ENCODE measurements around the gene KCNMA1. TPM values are rescaled to one million over a fixed set of nuclear protein-coding genes. Genes with fewer than 3 reads are reported as not detected.

The KCNMA1 gene
- polyA plus RNA-seq, 4 donors, result 2.7 to 8.6 (median 7.7) TPM

GRCh38 chr10:77284797-77285196, 352.8 kb downstream of the KCNMA1 start:
- DNase-seq, result no peak
- Histone ChIP-seq H3K9me3 (ENCODE audit: control insufficient read depth in 2 of 2, insufficient read depth in 1 of 2, low read depth in 1 of 2, low read length in 1 of 2) (no peaks in the 10 kb centered on the region), H3K27ac (ENCODE audit: low read depth in 1 of 3, low read length in 2 of 3) (no peak overlapping the region), H3K27me3 (ENCODE audit: control insufficient read depth in 3 of 3, insufficient read depth in 3 of 3, low read length in 3 of 3) (peaks cover 0 to 3% (median 0%) of the 10 kb centered on the region in 3 donors), H3K4me3 (ENCODE audit: low read depth in 1 of 3, low read length in 3 of 3) (no peak overlapping the region), H3K4me1 (ENCODE audit: control insufficient read depth in 3 of 3, insufficient read depth in 2 of 3, low read depth in 1 of 3, low read length in 2 of 3) (peaks cover 0 to 15% (median 0%) of the 10 kb centered on the region in 3 donors), H3K36me3 (ENCODE audit: control insufficient read depth in 3 of 3, insufficient read depth in 2 of 3, low read depth in 1 of 3, low read length in 3 of 3) (no peaks in the 10 kb centered on the region)
- FAIRE-seq, result no peak
- 67 to 79% (median 77%) methylated on average over 6 of the region's 6 CpGs for WGBS, 3 donors

- Histone ChIP-seq H3K4me1 (ENCODE audit: control insufficient read depth in 3 of 3, insufficient read depth in 2 of 3, low read depth in 1 of 3, low read length in 2 of 3) (peaks cover 0 to 15% (median 0%) of the 10 kb centered on the region in 3 donors), H3K36me3 (ENCODE audit: control insufficient read depth in 3 of 3, insufficient read depth in 2 of 3, low read depth in 1 of 3, low read length in 3 of 3) (no peaks in the 10 kb centered on the region), H3K27me3 (ENCODE audit: control insufficient read depth in 3 of 3, insufficient read depth in 3 of 3, low read length in 3 of 3) (peaks cover 0 to 3% (median 0%) of the 10 kb centered on the region in 3 donors), H3K4me3 (ENCODE audit: low read depth in 1 of 3, low read length in 3 of 3) (no peak overlapping the region), H3K9me3 (ENCODE audit: control insufficient read depth in 2 of 2, insufficient read depth in 1 of 2, low read depth in 1 of 2, low read length in 1 of 2) (no peaks in the 10 kb centered on the region), H3K27ac (ENCODE audit: low read depth in 1 of 3, low read length in 2 of 3) (no peak overlapping the region)
- DNase-seq (no peak), FAIRE-seq (no peak)
- 50 to 60% (median 60%) methylated on average over 3 of the region's 3 CpGs for WGBS, 3 donors
These were observed 354.3 kb downstream of the KCNMA1 start for GRCh38 chr10:77283326-77283725.

GRCh38 chr10:77282163-77282562, 355.4 kb downstream of the KCNMA1 start:
- H3K9me3 ChIP-seq (ENCODE audit: control insufficient read depth in 2 of 2, insufficient read depth in 1 of 2, low read depth in 1 of 2, low read length in 1 of 2), result no peaks in the 10 kb centered on the region
- H3K4me1 ChIP-seq (ENCODE audit: control insufficient read depth in 3 of 3, insufficient read depth in 2 of 3, low read depth in 1 of 3, low read length in 2 of 3), result peaks cover 0 to 5% (median 0%) of the 10 kb centered on the region in 3 donors
- H3K36me3 ChIP-seq (ENCODE audit: control insufficient read depth in 3 of 3, insufficient read depth in 2 of 3, low read depth in 1 of 3, low read length in 3 of 3), result no peaks in the 10 kb centered on the region
- H3K27ac ChIP-seq (ENCODE audit: low read depth in 1 of 3, low read length in 2 of 3), result no peak overlapping the region
- H3K27me3 ChIP-seq (ENCODE audit: control insufficient read depth in 3 of 3, insufficient read depth in 3 of 3, low read length in 3 of 3), result peaks cover 0 to 3% (median 0%) of the 10 kb centered on the region in 3 donors
- no peak for FAIRE-seq
- H3K4me3 ChIP-seq (ENCODE audit: low read depth in 1 of 3, low read length in 3 of 3), result no peak overlapping the region
- no peak for DNase-seq
- WGBS, 3 donors, result 13 to 46% (median 21%) methylated on average over 2 of the region's 2 CpGs

DNA sequence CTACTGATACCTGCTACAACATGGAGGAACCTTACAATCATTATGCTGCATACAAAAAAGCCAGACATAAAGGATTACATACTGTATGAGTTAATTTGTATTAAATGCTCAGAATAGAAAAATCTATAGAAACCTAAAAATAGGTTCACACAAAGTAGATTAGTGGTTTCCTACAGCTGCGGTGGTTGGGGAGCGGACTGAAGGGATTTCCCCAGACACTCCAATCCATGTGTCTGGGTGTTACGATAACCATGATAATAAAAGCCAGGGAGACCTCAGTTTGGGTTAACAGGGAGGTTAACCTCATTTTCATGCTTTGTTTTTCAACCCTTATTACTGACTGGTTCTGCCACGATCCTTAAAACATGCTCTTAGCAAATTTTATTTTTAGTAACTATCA, 355.9 kb downstream of the KCNMA1 start:
- no peak overlapping the region for H3K4me3 ChIP-seq (ENCODE audit: low read depth in 1 of 3, low read length in 3 of 3)
- no peak for FAIRE-seq
- WGBS, 3 donors, result 53 to 81% (median 63%) methylated on average over 4 of the region's 4 CpGs
- no peaks in the 10 kb centered on the region for H3K36me3 ChIP-seq (ENCODE audit: control insufficient read depth in 3 of 3, insufficient read depth in 2 of 3, low read depth in 1 of 3, low read length in 3 of 3)
- no peak overlapping the region for H3K27ac ChIP-seq (ENCODE audit: low read depth in 1 of 3, low read length in 2 of 3)
- no peak for DNase-seq
- no peaks in the 10 kb centered on the region for H3K9me3 ChIP-seq (ENCODE audit: control insufficient read depth in 2 of 2, insufficient read depth in 1 of 2, low read depth in 1 of 2, low read length in 1 of 2)
- peaks cover 0 to 7% (median 0%) of the 10 kb centered on the region in 3 donors for H3K27me3 ChIP-seq (ENCODE audit: control insufficient read depth in 3 of 3, insufficient read depth in 3 of 3, low read length in 3 of 3)
- H3K4me1 ChIP-seq (ENCODE audit: control insufficient read depth in 3 of 3, insufficient read depth in 2 of 3, low read depth in 1 of 3, low read length in 2 of 3), result peaks cover 0 to under 1% (median 0%) of the 10 kb centered on the region in 3 donors

DNA sequence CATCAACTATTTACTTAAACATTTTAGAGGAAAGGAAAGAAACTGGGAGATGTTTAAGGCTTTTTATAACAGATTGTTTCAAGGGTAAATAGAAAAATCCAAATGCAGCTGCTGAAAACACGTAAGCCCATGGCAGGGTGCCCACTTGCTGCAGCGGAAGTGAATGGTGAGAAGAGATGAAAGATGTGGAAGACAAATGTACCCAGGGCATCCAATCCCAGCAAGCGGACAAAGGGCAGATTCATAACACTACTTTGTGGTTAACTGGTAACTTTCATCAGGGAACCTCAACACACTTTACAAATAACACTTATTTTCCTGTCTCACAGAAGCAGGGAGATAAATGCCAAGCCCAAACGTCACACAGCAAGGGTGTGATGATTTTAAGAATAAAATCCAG, 358.4 kb downstream of the KCNMA1 start:
- DNase-seq (no peak), FAIRE-seq (no peak)
- Histone ChIP-seq H3K27me3 (ENCODE audit: control insufficient read depth in 3 of 3, insufficient read depth in 3 of 3, low read length in 3 of 3) (peaks cover 0 to 22% (median 2%) of the 10 kb centered on the region in 3 donors), H3K4me3 (ENCODE audit: low read depth in 1 of 3, low read length in 3 of 3) (no peak overlapping the region), H3K4me1 (ENCODE audit: control insufficient read depth in 3 of 3, insufficient read depth in 2 of 3, low read depth in 1 of 3, low read length in 2 of 3) (no peaks in the 10 kb centered on the region), H3K27ac (ENCODE audit: low read depth in 1 of 3, low read length in 2 of 3) (no peak overlapping the region), H3K36me3 (ENCODE audit: control insufficient read depth in 3 of 3, insufficient read depth in 2 of 3, low read depth in 1 of 3, low read length in 3 of 3) (no peaks in the 10 kb centered on the region), H3K9me3 (ENCODE audit: control insufficient read depth in 2 of 2, insufficient read depth in 1 of 2, low read depth in 1 of 2, low read length in 1 of 2) (no peaks in the 10 kb centered on the region)
- WGBS, 3 donors, result 16 to 44% (median 23%) methylated on average over 4 of the region's 4 CpGs

- Histone ChIP-seq H3K4me3 (ENCODE audit: low read depth in 1 of 3, low read length in 3 of 3) (no peak overlapping the region), H3K27me3 (ENCODE audit: control insufficient read depth in 3 of 3, insufficient read depth in 3 of 3, low read length in 3 of 3) (peaks cover 0 to 18% (median 2%) of the 10 kb centered on the region in 3 donors), H3K4me1 (ENCODE audit: control insufficient read depth in 3 of 3, insufficient read depth in 2 of 3, low read depth in 1 of 3, low read length in 2 of 3) (no peaks in the 10 kb centered on the region), H3K36me3 (ENCODE audit: control insufficient read depth in 3 of 3, insufficient read depth in 2 of 3, low read depth in 1 of 3, low read length in 3 of 3) (no peaks in the 10 kb centered on the region), H3K27ac (ENCODE audit: low read depth in 1 of 3, low read length in 2 of 3) (no peak overlapping the region), H3K9me3 (ENCODE audit: control insufficient read depth in 2 of 2, insufficient read depth in 1 of 2, low read depth in 1 of 2, low read length in 1 of 2) (no peaks in the 10 kb centered on the region)
- DNase-seq (no peak), FAIRE-seq (no peak)
- 32 to 40% (median 39%) methylated on average over 5 of the region's 5 CpGs for WGBS, 3 donors
These were observed 363.4 kb downstream of the KCNMA1 start for GRCh38 chr10:77274046-77274795.

DNA sequence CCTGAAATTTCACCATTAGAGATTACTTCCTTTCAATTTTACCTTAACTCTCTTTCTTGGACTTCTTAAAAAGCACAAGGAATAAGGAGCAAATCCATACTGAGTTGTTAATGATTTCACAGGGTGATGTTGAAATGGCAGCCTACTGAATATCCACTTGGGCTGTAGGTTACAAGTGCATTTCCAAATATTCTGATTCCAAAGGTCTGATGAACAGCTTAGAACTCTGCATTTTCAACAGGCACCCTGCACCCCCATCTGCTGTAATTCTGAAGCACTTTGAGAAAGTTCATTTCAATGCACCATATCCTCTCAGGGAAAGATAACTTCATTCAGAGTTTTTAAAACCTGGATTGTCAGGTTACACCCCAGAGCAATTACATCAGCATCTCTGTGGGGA, 368.4 kb downstream of the KCNMA1 start:
- no peaks in the 10 kb centered on the region for H3K9me3 ChIP-seq (ENCODE audit: control insufficient read depth in 2 of 2, insufficient read depth in 1 of 2, low read depth in 1 of 2, low read length in 1 of 2)
- peaks cover 0 to 4% (median 0%) of the 10 kb centered on the region in 3 donors for H3K27me3 ChIP-seq (ENCODE audit: control insufficient read depth in 3 of 3, insufficient read depth in 3 of 3, low read length in 3 of 3)
- H3K4me3 ChIP-seq (ENCODE audit: low read depth in 1 of 3, low read length in 3 of 3), result no peak overlapping the region
- DNase-seq (no peak), FAIRE-seq (no peak)
- H3K4me1 ChIP-seq (ENCODE audit: control insufficient read depth in 3 of 3, insufficient read depth in 2 of 3, low read depth in 1 of 3, low read length in 2 of 3), result no peaks in the 10 kb centered on the region
- H3K27ac ChIP-seq (ENCODE audit: low read depth in 1 of 3, low read length in 2 of 3), result no peak overlapping the region
- H3K36me3 ChIP-seq (ENCODE audit: control insufficient read depth in 3 of 3, insufficient read depth in 2 of 3, low read depth in 1 of 3, low read length in 3 of 3), result no peaks in the 10 kb centered on the region

DNA sequence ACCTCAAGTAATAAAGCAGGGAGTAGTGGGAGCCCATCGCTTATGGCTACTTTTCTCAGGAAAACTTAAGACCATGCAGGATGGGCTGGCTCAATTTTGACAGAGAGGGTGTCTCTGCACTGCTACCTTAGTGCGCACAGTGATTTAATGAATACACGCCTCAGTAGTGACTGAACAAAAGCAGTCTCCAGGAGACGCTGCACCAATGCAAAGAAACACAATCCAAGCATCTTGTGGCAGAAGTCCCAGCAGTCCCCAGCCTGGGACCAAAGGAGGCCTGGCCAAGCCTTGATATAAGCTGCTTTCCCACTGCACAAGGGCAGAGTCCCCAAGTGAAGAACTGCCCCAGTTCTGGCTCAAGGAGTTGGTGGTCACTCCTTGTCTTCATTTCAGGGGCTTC, 368.9 kb downstream of the KCNMA1 start:
- Histone ChIP-seq H3K36me3 (ENCODE audit: control insufficient read depth in 3 of 3, insufficient read depth in 2 of 3, low read depth in 1 of 3, low read length in 3 of 3) (no peaks in the 10 kb centered on the region), H3K27ac (ENCODE audit: low read depth in 1 of 3, low read length in 2 of 3) (no peak overlapping the region), H3K4me3 (ENCODE audit: low read depth in 1 of 3, low read length in 3 of 3) (no peak overlapping the region), H3K27me3 (ENCODE audit: control insufficient read depth in 3 of 3, insufficient read depth in 3 of 3, low read length in 3 of 3) (peaks cover 0 to 4% (median 0%) of the 10 kb centered on the region in 3 donors), H3K9me3 (ENCODE audit: control insufficient read depth in 2 of 2, insufficient read depth in 1 of 2, low read depth in 1 of 2, low read length in 1 of 2) (no peaks in the 10 kb centered on the region), H3K4me1 (ENCODE audit: control insufficient read depth in 3 of 3, insufficient read depth in 2 of 3, low read depth in 1 of 3, low read length in 2 of 3) (no peaks in the 10 kb centered on the region)
- FAIRE-seq, result no peak
- WGBS, 3 donors, result 94 to 98% (median 94%) methylated on average over 4 of the region's 4 CpGs
- no peak for DNase-seq

Data from small intestine (tissue), 7 donors.